Measurements from ENCODE around the gene DNAH11. TPM values are rescaled to one million over a fixed set of nuclear protein-coding genes. Genes with fewer than 3 reads are reported as not detected.

Gene DNAH11
- total and polyA plus RNA-seq, 2 of the 4 experiments (the other 2 are of a cell fraction): not detected

- no peak overlapping the region for H3K18ac ChIP-seq (ENCODE audit: low read depth, low read length)
- no peak overlapping the region for H3K4ac ChIP-seq (ENCODE audit: low read depth, low read length)
- H3K9ac ChIP-seq (ENCODE audit: low read depth, low read length): no peak overlapping the region
- DNase-seq (peak; percentile 37), ATAC-seq (ENCODE audit: low read depth) (peak; percentile 69)
- H3K27ac ChIP-seq (ENCODE audit: insufficient read depth, low read length): no peak overlapping the region
- H2BK15ac ChIP-seq (ENCODE audit: low read depth, low read length): no peak overlapping the region
- no peak overlapping the region for H3K23ac ChIP-seq (ENCODE audit: low read depth, low read length)
- whole genome bisulfite sequencing, 2 experiments (ENCODE audit: extremely low coverage in 2 of 2, insufficient read length in 1 of 2): no CpG with 5 or more reads among the region's 5 CpGs
- no peak overlapping the region for H4K8ac ChIP-seq (ENCODE audit: low read depth in 2 of 2, low read length in 2 of 2)
- no peaks in the 10 kb centered on the region for H3K79me1 ChIP-seq (ENCODE audit: low read depth in 1 of 2, low read length in 2 of 2)
- ChIA-PET CTCF (interaction anchor here (0.7 to 1.6 kb wide), 2 partner anchors 13 to 24 kb away, joined by 3 read pairs; no protein-coding TSS in a partner anchor), POLR2A (ENCODE audit: unreplicated experiment) (no interaction called here)
- BruUV-seq (replicated peaks): no TSS peak
- H2AFZ ChIP-seq (replicated peaks; ENCODE audit: low read length, poor library complexity): no peak overlapping the region
- H3K56ac ChIP-seq (ENCODE audit: extremely low read depth, insufficient read depth, low read length): no peak overlapping the region
- H2AK9ac ChIP-seq (replicated peaks; ENCODE audit: low read depth, low read length, poor library complexity): no peak overlapping the region
- dilution Hi-C loops (cut with HindIII; ENCODE audit: low sequenced_read_pairs, unreplicated experiment): no loop called here
- H3K9me1 ChIP-seq (ENCODE audit: insufficient read depth, low read length): no peaks in the 10 kb centered on the region
- no peak overlapping the region for H2BK5ac ChIP-seq (ENCODE audit: low read depth, low read length, poor library complexity, severe bottlenecking)
- H3K4me3 ChIP-seq (ENCODE audit: insufficient read depth, low read depth, low read length): no peak overlapping the region
- no peaks in the 10 kb centered on the region for H4K20me1 ChIP-seq (ENCODE audit: insufficient read depth, low read length)
- TF ChIP-seq MAFK (IDR thresholded peaks at IDR 0.05; ENCODE audit: low read depth, low read length) (peak; percentile 53), NFE2L2 (IDR thresholded peaks at IDR 0.05; ENCODE audit: low read depth, low read length) (peak; percentile 87), RAD21 (IDR thresholded peaks at IDR 0.05; ENCODE audit: low read length) (no peak), POLR2A (IDR thresholded peaks at IDR 0.05; ENCODE audit: low read depth, low read length) (no peak), RFX5 (IDR thresholded peaks at IDR 0.05; ENCODE audit: low read depth, low read length) (no peak), FOS (IDR thresholded peaks at IDR 0.05; ENCODE audit: low read depth, low read length) (no peak)
- H3K4me1 ChIP-seq (ENCODE audit: control insufficient read depth, insufficient read depth, low read length): no peaks in the 10 kb centered on the region
- no peak overlapping the region for H3K4me2 ChIP-seq (ENCODE audit: low read depth, low read length)
- H4K5ac ChIP-seq (ENCODE audit: low read depth, low read length): no peak overlapping the region
- intact Hi-C loops (cut with micrococcal nuclease): no loop called here
- no peak overlapping the region for H2BK20ac ChIP-seq (ENCODE audit: low read depth, low read length)
- H3K27me3 ChIP-seq (ENCODE audit: control insufficient read depth, insufficient read depth, low read length): no peaks in the 10 kb centered on the region
- H3K36me3 ChIP-seq (ENCODE audit: control insufficient read depth, insufficient read depth, low read length): no peaks in the 10 kb centered on the region
- no peak overlapping the region for H2BK120ac ChIP-seq (ENCODE audit: low read depth, low read length)
- in situ Hi-C loops (cut with MboI; ENCODE audit: low sequenced_read_pairs): no loop called here
- no peak overlapping the region for H2AK5ac ChIP-seq (ENCODE audit: low read depth, low read length)
- no peak overlapping the region for H3K14ac ChIP-seq (replicated peaks; ENCODE audit: low read depth, low read length)
- H3K9me3 ChIP-seq (ENCODE audit: control insufficient read depth, insufficient read depth, low read length): no peaks in the 10 kb centered on the region
- H4K91ac ChIP-seq (ENCODE audit: insufficient read depth, low read depth, low read length): no peak overlapping the region
Observed at GRCh38 chr7:21869785-21870402, 327.1 kb downstream of the DNAH11 start.

All from IMR-90 (cell line).